WTC11 (cell line): ENCODE measurements around the gene CEP170B.

Experiments
- ELF4 ChIP-seq: sonication (generic); formaldehyde crosslinking; IDR thresholded peaks from 2 replicates; pipeline ENCODE4 v1.8.1; 2022; ENCODE audit warnings: low read depth, mild to moderate bottlenecking, moderate library complexity, missing genetic modification reagents
- FOXJ3 ChIP-seq: sonication (generic); formaldehyde crosslinking; IDR thresholded peaks from 2 replicates; pipeline ENCODE4 v1.9.0; 2021; ENCODE audit warnings: missing genetic modification reagents, mild to moderate bottlenecking, borderline replicate concordance
- SMAD3 ChIP-seq: sonication (generic); formaldehyde crosslinking; IDR thresholded peaks from 2 replicates; pipeline ENCODE4 v1.8.0; 2022; ENCODE audit warnings: missing genetic modification reagents, mild to moderate bottlenecking, borderline replicate concordance
- ZNF423 ChIP-seq: fragments of 250-450 bp; sonication (Bioruptor Pico); IDR thresholded peaks from 2 replicates; pipeline ENCODE4 v2.1.2; 2022; ENCODE audit warnings: mild to moderate bottlenecking, moderate library complexity
- TF ChIP-seq, protein P1 (sequence below): sonication (generic); formaldehyde crosslinking; IDR thresholded peaks from 2 replicates; pipeline ENCODE4 v1.8.0; 2022; ENCODE audit warnings: mild to moderate bottlenecking, missing genetic modification reagents
- TF ChIP-seq, protein P2 (sequence below): sonication (generic); formaldehyde crosslinking; conservative IDR thresholded peaks from 2 replicates; pipeline ENCODE4 v1.8.1; 2023; ENCODE audit warnings: mild to moderate bottlenecking, low read depth, missing genetic modification reagents, moderate library complexity
- TF ChIP-seq, protein P3 (sequence below): fragments of 200-600 bp; IDR thresholded peaks from 2 replicates; pipeline ENCODE4 v1.8.0; 2022; ENCODE audit warnings: antibody characterized with exemption

DNA sequence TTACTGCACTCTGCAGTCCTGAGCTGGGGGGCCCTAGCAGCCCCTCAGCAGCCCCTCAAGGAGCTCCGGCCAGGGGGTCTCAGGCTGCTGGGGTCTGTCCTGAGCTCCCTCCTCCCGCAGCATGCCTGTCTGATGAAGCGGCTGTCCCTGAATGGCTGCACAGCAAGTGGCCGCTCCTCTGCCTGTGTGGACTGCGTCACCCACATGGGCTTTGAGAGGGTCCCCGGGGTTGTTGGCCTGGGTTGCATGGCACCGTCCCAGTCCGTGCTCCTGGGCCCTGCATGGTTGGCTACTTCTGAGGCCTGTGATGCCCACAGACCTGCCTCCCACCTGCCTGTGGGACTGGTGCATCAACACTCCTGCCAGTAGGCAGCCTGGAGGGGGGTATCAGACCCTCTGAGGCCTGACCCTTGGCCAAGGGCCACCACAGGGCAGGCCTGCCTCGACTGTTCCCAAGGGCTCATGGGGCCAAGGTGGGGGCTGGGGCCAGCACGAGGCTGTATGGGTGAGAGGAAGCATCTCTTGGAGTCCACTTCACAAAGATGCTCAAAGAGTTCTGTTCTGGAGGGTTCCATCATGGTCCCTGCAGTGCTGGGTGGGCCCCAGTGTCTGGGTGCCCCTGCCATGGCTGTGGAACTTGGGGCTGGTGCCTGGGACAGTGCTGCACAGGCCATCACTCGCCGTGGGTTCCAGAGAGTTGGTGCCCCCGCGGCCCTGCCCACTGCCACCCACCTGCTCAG, 12.2 kb downstream of the CEP170B start:
- TF ChIP-seq, protein P1, sequence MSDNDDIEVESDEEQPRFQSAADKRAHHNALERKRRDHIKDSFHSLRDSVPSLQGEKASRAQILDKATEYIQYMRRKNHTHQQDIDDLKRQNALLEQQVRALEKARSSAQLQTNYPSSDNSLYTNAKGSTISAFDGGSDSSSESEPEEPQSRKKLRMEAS (CRISPR knock-in tag), result no peak
- TF ChIP-seq, protein P2, sequence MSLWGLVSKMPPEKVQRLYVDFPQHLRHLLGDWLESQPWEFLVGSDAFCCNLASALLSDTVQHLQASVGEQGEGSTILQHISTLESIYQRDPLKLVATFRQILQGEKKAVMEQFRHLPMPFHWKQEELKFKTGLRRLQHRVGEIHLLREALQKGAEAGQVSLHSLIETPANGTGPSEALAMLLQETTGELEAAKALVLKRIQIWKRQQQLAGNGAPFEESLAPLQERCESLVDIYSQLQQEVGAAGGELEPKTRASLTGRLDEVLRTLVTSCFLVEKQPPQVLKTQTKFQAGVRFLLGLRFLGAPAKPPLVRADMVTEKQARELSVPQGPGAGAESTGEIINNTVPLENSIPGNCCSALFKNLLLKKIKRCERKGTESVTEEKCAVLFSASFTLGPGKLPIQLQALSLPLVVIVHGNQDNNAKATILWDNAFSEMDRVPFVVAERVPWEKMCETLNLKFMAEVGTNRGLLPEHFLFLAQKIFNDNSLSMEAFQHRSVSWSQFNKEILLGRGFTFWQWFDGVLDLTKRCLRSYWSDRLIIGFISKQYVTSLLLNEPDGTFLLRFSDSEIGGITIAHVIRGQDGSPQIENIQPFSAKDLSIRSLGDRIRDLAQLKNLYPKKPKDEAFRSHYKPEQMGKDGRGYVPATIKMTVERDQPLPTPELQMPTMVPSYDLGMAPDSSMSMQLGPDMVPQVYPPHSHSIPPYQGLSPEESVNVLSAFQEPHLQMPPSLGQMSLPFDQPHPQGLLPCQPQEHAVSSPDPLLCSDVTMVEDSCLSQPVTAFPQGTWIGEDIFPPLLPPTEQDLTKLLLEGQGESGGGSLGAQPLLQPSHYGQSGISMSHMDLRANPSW (CRISPR knock-in tag), result no peak
- no peak for TF ChIP-seq ELF4 (CRISPR knock-in tag)
- TF ChIP-seq, protein P3, sequence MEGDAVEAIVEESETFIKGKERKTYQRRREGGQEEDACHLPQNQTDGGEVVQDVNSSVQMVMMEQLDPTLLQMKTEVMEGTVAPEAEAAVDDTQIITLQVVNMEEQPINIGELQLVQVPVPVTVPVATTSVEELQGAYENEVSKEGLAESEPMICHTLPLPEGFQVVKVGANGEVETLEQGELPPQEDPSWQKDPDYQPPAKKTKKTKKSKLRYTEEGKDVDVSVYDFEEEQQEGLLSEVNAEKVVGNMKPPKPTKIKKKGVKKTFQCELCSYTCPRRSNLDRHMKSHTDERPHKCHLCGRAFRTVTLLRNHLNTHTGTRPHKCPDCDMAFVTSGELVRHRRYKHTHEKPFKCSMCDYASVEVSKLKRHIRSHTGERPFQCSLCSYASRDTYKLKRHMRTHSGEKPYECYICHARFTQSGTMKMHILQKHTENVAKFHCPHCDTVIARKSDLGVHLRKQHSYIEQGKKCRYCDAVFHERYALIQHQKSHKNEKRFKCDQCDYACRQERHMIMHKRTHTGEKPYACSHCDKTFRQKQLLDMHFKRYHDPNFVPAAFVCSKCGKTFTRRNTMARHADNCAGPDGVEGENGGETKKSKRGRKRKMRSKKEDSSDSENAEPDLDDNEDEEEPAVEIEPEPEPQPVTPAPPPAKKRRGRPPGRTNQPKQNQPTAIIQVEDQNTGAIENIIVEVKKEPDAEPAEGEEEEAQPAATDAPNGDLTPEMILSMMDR, result no peak
- TF ChIP-seq SMAD3 (CRISPR knock-in tag), result no peak
- no peak for TF ChIP-seq FOXJ3
- TF ChIP-seq ZNF423 (CRISPR knock-in tag), result no peak
